GM21447 (cell line): ENCODE data around the gene PLK5.

Experiments
- ATAC-seq: cut with Tn5 transposase; IDR thresholded peaks from one replicate; pipeline ENCODE4 v1.9.1; 2021; ENCODE audit not compliant: unreplicated experiment

Gene PLK5

DNA sequence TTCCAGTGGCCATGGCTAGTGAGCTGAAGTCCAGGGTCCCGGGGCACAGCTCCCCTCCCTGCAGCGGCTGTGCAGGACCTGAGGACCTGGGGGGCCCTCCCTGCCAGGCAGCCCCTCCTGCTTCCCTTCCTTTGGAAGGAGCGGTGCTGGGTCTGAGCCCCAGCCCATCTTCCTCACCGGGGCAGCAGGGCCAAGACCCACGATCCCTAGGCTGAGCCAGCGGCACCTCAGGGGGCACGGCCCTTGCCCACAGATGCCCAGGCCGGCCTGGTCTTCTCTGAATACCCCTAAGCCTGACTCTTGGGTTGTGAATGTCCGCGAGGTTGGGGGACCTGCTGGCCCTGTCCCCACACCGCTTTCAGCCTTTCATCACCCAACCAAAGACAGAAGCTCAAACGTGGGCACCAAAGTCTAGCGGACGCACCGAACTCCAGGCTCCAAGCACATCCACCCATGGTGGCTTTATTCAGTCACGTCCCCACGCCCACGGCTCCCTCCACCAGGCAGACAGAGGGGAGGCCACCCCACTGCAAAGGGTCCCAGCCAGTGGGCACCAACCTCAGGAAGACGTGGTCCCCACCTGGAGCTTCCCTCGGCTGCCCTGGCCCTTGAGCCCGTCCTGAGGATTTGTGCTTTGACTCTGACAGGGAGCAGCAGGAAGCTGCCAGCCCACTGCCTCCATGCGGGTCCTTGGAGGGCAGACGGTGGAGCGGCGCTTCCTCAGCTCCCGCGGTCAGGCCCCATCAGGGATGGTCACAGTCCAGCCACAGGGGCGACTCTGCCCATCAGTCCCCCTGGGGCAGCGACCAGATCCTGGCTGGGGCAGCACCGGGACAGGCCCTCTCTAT is 52.6 kb downstream of the PLK5 start:
- no peak for ATAC-seq

DNA sequence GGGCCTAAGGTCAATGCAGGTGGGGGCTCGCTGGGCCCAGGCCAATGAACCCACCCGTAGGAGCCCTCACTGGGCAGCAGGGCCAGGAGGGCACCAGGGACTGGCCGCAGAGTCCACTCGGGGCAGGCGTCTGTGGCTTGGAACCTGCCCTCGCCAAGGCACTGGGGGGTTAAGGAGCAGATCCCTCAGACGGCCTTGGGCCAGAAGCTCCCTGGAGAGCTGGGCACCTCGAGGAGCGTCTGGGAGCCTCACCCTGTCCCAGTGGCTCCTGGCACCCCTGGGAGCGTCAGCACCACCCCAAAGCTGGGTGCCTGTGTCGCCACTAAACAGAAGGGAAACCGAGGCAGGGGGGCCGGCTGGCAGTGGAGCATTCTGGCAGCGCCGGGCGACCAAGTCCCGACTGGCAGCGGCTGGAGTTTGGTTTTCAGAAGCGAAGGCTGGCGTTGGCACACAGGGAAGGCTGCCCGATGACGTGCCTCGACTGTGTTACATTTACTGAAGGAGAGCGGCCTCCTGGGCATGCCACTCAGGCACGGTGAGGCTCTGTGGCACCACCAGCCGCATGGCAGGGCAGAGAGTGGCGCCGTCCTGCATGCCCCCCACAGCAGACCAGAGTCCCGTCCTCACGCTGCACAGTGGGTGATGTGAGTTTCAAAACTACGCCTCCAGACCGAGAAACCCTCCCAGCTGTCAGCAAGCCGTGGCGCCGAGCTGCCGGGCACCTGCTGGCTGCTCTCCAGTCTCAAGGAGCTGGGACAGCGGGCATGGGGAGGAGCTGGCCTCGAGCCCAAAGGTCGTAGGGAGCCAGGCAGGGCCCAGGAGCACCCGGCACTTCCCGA is 53.4 kb downstream of the PLK5 start:
- no peak for ATAC-seq

DNA sequence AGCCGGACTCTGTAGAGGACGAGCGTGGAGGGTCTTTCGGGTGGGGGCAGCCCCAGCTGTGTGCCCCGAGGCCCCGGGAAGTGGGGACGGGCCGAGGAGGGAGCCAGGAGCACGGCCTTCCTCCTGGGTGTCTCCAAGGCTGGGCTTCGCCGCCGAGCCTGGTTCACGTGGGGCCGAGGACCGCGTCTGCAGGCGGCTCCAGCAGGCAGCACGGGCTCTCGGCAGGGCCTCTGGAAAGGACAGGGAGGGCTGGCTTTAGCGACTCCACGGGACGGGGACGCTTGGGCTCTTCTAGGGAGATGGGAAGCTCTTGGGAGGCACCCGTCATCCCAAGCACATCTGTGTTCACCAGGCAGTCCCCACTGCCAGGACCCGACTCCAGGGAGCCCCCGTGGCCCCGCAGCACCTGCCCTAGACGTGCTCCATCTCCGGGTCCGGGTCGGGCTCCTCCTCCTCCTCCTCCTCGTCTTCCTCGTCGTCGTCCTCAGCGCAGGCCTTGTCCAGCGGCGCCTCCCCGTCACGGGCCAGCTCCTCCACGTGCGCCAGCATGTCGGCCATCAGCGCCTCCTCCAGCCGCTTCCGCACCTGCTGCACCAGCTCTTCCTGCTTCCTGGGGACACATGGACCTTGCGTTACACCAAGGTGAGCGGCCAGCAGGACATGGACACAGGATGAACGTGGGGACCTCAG is 54.2 kb downstream of the PLK5 start:
- ATAC-seq, result no peak

DNA sequence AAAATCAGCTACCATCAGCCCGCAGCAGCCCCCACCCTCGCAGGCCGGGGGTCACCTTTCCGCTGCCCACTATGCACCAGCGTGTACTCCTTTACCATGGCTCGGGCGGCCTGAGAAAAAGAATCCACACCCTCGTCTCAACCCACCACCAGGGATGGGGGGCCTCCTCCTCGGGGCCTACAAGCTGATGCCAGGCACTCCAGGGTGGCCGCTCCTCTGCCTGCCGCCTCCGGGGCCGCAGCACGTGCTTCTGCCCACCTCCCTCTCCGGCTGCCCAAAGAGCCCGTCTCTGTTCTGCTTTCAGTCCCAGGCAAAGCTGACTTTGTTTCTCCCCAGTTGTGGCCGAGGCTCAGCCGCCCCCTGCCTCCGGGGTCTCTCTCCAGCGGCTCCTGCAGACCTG is 55.3 kb downstream of the PLK5 start:
- no peak for ATAC-seq

DNA sequence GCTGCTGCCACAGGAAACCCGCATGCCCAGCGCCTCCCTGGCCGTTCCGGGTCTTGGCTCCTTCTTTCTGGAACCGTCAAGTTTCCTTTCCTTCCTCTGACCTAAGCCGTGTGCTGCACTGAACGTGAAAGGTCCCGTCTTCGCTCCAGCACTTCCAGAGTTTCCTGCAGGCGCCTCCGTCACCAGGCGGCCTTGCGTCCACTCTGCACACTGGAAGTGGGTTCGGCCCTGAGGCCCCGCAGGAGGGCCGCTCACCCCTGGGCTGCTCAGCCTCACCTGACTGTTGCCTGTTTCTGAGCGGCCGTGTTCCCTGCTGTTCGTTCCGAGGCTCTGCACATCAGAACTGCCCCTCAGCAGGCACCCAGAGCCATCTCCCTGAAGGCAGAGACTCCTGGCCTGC is 56.5 kb downstream of the PLK5 start:
- ATAC-seq, result no peak

DNA sequence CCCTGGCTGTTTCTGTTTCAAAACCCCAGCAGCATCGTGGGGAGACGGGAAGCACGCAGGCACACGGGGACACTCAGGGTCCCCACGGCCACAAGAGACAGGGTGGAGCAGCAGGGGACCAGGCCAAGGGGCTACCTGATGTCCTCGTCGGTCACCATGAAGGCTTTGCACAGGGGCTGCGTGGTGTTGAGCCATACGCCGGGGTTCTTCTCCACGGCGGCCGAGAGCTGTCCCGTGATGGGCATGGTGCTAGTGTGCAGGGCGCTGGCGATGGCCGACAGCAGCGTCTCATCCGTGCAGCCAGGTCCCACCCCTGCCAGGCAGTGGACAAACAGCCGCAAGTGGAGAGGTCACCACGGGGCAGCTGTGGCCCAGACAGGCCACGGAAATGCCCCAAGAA is 57.1 kb downstream of the PLK5 start:
- ATAC-seq, result no peak

DNA sequence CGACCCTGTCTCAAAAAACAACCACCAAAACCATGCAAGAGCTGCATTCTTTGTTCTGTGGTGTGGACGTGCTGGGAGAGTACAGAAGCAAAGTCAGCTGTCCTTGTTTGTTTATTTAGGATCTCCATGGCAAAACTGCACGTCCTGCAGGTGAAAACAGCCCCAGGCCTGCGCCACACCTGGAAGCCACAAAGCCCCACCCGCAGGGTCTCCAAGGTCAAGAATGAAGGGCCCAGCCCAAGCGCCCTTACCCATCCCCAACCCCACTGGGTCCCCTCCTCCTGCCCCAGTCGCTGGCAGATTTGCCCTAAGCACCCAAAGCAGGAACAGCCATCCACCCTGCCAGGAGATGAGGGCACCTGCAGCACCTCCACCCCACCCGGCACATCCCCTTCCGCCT is 58.3 kb downstream of the PLK5 start:
- no peak for ATAC-seq

DNA sequence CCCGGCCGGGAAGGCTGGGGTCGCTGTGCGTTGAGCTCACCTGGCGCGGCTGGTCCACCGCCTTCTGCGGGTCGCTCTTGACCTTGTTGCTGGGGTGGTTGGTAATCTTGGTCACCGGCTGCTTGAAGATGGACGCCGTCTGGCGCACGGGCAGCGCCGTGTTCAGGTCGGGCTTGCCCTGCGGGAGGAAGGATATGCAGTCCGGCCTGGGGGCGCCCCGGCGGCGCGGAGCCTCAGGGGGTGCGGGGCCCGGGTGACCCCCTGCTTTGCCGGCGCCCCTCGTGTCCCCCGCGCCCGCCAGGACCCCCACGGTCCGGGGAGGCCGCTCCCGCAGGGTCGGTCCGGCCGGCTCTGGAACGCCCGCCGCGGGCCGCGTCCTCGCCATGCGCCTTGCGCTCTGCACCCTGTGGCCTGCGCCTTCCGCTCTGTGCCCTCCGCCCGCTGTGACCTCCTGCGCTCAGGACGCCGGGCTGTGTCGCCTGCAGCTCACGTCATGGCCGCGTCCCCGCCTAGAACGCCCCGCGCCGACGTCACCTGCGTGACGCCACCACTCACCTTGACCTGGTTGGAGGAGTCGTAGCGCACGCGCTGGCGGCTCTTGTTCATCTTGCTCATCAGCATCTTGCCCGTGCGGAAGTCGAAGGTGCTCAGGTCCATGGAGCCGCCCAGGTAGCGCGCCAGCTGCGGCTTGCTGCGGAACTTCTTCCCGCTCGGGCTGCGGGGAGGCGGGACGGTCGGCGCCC is 60.8 kb downstream of the PLK5 start:
- ATAC-seq, result no peak

DNA sequence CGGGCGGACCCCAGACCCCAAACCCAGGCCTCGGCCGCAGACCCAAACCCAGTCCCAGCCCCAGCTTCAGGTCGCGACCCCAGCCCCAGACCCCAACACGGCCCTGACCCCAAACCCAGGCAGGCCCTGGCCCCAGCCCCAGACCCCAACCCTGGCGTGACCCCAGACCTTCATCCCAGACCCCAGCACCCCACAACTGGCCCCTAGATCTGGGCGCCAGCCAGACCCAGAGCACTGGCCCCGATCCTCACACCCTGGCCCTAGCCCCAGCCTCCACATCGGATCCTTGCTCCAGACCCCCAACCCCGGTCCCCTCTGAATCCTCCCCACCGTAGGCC is 61.3 kb downstream of the PLK5 start:
- ATAC-seq, result no peak
